NOMO-1 treated with DMSO at 0.1 percent for 48 hours (cell line): Measurements from ENCODE around the gene PTGIR.

Experiments used
- DNase-seq: peaks from one replicate; lab custom pipeline; 2025; ENCODE audit not compliant: unreplicated experiment; lab: John Stamatoyannopoulos, UW

The PTGIR gene, protein sequence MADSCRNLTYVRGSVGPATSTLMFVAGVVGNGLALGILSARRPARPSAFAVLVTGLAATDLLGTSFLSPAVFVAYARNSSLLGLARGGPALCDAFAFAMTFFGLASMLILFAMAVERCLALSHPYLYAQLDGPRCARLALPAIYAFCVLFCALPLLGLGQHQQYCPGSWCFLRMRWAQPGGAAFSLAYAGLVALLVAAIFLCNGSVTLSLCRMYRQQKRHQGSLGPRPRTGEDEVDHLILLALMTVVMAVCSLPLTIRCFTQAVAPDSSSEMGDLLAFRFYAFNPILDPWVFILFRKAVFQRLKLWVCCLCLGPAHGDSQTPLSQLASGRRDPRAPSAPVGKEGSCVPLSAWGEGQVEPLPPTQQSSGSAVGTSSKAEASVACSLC

DNA sequence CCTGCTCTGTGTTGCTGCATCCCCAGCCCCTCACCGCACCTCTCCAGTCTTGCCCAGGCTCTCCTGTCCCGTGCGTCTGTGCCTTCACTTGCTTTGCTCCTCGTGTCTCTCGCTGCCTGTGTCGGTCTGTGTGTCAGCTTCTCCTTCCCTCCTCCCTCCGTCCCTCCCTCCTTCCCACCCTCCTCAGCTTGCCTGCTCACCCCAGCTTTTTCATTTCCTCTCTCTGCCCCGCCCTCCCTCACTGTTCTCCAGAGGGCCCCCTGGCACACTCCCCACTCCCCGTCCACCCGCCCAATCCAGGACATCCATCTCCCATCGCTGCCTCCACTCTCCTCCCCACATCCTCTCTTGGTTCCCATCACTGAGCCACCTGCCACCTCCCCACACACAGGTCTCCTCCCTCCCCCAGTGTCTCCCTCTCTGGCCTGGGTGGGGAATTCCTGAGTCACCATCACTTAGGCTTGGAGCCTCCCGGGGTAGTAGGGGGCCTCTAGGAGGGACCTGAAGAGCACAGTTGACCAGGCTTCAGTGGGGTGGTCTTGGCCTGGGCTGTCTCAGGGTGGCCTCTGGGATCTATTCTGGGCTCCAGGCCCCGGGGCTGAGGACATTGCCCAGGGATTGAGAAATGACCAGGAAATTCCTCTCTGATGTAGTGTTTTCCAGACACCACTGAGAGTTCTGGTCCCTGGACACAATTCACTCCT, at the start of gene PTGIR:
Gene PTGIR, minus strand, starts transcription at position 132 of the 704 bp plus-strand sequence. CDS start 864 bp downstream, outside the sequence.
- DNase-seq, result peak; percentile 26

DNA sequence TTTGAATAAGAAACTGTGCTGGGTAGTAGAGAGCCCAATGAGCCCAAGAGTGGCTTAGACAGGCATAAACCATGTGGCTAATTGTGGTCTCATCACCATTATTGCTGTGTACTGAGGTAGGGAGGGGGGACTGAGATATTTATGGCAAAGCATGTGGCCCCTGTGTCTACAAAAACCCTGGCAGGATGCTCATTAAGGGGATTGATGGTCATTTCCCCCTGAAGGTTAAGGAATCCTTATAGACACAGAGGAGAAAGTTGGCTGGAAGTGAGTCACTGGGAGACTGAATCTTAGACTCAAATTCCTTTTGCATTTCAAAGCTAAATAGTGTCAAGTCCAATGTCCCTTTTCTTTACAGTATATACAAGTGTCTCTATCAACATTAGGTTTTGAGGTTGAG, 45.9 kb upstream of the PTGIR start:
- DNase-seq, result no peak

DNA sequence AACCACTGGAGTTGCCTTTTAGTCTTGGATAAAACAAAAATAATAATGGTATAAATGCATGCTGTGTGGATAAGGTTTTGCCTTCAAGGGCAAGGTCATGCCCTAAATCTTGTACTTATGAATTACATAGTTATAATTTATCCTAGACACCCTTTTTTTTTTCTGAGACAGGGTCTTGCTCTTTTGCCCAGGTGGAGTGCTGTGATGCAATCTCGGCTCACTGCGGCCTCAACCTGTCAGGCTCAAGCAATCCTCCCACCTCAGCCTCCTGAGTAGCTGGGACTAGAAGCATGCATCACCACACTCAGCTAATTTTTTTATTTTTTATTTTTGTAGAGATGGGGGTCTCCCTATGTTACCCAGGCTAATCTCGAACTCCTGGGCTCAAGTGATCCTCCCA, 43.8 kb upstream of the PTGIR start:
- DNase-seq, result no peak

DNA sequence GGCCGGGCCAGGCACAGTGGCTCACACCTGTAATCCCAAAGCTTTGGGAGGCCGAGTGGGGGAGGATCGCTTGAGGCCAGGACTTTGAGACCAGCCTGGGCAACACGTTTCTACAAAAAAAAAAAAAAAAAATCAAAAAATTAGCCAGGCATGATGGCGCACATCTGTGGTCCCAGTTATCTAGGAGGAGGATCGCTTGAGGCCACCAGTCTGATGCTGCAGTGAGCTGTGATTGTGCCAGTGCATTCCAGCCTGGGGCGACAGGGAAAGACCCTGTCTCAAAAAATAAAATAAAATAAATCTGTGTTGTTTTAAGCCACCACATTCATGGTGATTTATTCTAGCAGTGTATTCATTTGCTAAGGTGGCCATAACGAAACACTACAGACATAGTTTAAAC, 40.2 kb upstream of the PTGIR start:
- no peak for DNase-seq

DNA sequence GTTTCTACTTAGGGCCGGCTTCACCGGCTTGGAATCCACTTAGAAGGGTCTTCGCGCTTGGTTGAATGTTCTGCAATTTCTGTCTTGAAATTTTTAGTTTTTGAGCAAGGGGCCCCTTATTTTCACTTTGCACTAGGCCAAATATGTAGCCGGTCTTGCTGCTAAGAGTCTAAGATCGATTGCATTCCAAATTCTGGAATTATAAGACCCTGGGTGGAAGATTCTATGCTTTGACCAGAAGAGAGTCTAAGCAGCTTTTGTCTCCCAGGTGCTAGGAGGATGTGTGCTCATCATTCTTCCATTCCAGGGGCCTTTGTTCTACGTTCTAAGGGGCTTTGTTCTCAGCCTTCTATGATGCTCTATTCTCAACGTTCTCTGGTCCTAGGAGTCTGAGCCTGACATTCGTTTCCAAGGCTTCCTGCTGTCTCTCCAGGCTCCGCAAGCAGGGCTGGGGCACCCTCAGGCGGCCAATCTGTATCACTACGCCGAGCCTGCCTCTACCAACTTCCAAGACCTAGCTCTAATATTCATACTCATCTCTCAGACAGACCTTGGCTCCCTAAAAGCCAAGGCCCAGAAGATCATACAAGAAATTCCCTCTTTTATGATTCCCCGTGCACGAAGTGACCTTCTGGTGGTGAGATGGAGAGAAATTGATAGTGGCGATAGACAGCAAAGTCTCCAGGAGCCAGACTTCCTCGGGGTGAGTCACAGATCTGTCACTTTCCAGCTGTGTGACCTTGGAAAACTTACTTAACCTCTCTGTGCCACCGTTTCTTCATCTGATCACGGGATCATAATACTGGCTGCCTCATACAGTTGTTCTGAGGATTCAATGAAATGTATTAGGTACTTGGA, 37.1 kb upstream of the PTGIR start:
- peak; percentile 90 for DNase-seq

DNA sequence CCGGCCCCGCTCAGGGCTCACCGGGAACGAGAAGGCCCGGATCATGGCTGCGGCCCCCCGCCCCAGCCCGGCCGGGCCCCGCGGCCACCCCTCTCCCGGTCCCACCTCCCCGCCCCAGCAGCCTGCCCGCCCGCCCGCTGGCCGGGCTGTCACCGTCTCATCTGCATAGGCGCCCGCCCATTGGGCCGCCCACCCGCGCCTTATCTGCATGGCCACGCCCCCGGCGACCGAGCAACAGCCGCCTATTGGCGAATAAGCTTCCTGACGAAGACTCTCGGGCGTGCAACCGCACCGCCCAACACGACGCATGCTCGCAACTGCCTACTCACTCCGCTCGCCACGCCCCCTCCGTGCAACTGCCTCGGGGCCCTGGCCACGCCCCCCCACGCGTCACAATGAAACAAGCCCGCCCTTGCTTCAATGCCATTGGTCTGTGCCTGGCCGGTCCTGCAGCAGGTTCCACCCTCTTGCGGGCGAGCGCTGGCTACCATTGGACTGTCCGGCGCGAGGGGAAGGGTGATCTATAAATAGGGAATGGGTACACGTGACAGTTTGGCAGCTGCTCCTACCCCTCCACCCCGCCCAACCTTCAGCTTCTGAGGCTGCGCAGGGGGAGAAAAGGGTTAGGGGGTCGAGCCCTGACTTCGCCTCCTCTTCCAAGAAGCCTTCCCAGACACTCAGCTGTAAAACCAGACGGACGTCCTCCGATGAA, 36.3 kb upstream of the PTGIR start, which contains the start of gene DACT3:
Gene DACT3, minus strand, starts transcription at position 163 of the 712 bp plus-strand sequence. Its CDS starts 118 bp downstream, at position 45.
- DNase-seq, result peak; percentile 100

DNA sequence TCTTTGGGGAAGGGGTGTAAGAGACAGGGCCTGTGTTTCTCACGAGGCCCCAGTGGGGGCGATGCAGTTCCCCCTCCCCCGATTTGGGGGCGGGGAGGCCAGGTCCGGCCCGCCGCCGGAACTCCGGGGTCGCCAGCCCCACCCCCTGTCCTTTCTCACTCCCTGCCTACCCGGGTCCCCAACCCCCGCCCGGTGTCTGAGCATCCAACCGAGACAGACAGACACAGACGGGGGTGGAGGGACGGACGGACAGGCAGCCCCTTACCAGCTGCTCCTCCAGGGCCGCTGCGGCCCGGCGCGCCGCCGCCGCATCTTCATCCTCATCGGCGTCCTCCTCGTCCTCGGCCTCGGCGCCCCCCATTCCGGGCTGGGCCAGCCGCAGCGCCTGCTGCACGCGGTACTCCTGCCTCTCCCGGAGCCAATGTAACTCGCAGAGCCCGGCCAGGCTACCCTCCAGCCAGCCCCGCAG, 35.7 kb upstream of the PTGIR start:
- no peak for DNase-seq

DNA sequence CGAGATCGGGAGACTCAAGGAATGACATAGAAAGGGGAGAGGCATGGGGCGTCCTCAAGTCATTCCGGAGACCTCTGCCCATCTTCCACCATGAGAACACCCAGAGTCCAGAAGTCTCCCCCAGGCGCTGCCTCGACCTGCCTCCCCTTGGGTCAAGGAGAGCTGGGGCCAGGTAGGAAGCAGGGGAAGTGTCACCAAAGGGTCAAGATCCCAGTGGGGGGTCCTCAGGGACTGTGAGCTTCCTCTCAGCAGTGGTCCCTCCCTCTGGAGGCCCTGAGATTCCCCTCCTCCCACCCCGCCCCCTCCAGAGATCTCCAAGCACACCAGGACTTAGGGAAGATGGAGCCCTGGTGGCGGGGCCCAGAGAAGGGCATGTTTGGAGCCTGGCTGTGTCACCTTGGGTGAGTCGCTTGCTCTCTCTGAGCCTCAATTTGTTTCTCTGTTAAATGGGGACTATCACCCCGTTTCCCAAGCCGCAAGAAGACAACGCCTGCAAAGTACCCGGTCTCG, 35.2 kb upstream of the PTGIR start:
- no peak for DNase-seq

DNA sequence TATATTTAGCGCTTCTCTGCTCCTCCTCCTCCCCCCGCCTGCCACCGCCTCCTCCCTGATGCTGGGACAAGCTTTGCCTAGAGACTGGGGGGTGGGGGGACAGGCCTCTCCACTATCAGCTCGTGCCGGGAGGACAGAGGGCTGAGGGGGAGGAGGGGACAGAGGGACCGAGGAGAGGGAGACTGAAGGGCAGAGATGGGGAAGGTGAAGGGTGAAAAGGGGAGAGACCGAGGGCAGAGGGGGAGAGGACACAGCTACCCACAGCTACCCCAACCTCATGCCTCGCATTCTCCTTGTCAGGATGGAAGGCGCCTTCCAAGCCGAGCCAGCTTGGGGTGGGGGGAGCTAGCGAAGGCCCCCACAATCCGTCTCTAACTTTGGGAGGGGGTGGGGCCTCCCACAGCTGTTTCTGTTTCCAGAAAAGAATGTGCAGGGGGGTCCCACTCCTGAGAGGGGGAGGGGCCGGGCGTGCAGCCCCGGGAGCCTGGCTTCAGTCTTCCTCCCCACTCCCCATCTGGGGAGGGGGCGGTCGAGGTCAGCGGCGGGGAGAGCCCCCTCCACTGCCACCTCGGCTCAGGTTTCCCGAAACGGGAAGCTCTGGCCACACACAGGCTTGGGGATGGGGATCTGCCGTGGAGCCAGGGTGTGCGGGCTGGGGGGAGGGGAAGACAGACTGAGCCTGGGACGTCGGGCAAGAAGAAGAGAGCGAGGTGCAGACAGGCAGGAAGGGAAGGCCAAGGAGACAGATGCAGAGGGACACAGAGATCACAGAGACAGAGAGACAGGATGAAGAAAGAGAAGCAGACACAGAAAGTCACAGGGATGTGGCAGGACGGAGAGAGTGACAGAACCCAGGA, 34.5 kb upstream of the PTGIR start:
- DNase-seq, result no peak

DNA sequence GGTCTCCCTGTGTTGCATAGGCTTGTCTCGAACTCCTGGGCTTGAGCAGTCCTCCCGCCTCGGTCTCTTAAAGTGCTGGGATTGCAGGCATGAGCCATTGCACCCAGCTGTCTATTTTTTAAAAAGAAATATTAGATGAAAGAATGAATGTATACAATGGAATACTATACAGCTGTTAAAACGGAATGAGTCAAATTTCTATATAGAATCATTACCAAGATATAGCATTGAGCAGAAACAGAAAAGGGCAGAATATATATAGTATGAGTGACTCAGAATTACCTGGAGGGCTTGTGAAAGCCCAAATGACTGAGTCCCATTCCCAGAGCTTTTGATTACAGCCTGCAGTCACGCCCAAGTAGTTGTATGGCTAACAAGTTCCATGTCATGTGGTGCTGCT, 31.7 kb upstream of the PTGIR start:
- no peak for DNase-seq

DNA sequence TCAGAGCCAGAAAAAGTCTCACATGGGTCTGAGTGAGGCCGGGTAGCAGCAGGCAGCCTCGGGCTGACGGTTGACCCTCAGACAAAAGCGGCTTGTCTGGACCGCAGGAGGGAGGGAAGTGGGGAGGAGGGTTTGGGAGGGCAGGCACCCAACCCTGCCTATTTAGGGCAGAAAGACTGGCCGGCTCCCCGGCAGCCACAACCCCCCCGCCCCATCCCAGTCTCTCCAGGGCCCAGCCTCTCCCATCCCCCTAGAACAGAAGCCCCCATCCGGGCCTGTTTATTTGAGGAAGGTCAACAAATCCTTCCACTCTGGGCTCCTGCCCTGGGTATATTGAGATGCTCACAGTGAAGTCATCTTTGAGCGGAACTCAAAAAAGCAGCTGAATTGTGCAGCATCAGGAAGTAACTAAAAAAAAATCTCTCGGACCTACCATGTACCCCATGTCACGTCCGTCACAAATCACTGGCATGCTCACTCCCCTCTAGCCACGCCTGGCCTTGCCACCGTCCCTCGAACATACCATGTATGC, 29.8 kb upstream of the PTGIR start:
- peak; percentile 47 for DNase-seq

DNA sequence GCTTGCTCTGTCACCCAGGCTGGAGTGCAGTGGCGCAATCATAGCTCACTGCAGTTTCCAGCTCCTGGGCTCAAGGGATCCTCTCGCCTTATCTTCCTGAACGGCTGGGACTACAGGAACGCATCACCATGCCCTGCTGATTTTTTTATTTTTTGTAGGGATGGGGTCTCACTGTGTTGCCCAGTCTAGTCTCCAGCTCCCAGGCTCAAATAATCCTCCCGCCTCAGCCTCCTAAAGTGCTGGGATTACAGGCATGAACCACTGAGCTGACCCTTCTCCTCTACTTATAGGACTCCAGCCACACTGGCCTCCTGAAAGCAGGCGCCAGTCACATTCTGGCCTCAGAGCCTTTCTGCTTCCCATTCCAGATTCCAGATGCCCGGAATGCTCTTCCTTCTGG, 25.6 kb upstream of the PTGIR start:
- DNase-seq, result no peak

DNA sequence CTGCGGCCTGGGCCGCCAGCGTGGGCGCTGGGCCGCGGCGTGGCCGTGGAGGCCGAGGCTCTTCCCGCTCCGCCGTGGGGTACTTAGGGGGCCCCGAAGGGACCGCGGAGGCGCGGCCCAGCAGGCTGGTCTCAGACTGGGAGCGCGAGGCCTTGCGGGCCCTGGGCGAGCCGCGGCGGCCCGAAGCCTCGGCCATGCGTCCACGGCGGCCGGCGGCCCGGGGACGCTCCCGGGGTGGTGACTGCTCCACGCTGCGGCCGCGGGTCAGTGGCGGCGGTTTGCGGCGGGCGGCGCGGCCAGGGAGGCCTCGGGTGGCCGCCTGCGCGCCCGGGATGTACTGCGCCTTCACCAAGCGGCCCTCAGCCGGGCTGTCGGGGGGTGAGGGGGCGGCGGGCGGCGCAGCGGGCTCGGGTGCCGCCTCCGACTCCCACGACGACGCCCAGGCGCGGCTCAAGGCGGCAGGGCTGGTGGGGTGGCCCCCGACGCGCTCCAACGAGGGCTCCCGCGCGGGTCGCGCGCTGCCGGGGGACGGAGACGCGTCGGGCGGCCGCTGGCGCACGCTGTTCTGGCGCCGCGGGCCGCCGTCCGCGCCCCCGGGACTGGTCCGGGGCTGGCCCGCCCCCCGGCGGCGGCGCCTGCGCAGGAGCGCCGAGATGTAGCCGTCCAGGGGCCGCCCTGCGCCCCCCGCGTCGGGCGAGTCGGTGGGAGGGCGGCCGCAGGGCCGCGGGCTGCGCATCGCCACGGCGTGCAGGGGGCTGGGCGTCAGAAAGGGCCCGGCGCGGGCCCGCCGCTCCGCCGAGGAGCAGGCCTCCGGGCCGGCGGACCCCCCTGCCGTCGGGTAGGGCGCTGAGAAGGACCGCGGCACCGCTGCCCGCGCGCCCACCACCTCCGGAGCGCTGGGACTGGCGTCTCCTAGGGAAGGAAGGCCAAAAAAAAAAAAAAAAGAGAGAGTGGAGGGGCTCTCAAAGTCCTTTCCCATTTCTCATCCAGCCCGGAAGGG, 24.4 kb upstream of the PTGIR start:
- DNase-seq, result no peak

DNA sequence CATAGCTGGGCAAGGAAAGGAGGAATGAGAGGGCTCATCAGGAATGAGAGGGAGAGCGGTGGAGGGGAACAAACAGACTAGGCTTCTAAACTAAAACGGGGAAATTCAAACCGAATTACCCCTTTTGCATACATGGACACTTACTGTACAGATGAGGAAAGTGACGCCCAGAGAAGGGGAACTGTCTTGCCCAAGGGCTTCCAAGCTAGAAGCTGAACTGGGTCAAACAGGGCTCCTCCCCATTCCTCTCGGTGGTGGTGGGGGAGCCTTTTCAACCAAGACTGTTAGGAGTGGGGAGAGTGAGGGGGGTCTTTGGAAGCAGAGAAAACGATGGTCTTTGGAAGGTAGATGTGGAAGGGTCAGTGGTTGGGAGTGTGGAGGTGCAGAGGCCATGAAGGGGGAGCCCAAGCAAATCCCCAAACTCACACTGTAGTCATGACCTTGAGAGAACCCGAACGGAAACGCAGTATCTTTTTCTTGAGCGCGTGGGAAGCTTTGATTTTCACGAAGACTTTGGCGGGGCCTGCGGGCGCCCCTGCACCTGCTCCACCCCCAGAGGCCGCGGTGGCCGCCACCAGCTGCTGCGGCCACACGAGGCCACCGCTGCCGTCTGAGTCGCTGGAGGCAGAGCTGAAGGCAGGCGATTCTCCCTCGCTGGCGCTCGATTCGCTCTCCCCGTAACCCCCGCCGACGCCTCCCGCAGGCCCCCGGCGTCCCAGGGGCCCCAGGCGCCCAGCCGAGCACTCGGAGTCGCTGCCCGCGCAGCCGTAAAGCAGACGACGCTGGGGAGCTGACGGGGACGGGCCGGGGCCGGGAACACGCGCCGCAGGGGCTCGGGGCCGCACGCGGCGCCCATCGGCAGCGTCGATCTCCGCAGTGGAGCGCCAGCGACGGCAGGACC, 23.4 kb upstream of the PTGIR start:
- DNase-seq, result peak; percentile 27

DNA sequence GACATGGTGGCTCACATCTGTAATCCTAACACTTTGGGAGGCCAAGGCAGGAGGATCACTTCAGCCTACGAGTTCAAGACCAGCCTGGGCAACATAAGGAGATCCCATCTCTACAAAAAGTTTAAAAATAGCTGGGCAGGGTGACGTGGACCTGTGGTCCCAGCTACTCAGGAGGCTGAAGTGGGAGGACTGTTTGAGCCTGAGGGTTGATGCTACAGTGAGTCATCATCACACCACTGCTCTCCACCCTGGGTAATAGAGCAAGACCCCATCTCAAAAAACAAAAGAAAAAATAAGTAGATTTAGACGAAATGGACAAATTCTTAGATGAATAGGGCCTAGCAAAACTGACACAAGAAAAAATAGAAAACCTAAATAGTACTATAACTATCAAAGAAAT, 21.5 kb upstream of the PTGIR start:
- no peak for DNase-seq

DNA sequence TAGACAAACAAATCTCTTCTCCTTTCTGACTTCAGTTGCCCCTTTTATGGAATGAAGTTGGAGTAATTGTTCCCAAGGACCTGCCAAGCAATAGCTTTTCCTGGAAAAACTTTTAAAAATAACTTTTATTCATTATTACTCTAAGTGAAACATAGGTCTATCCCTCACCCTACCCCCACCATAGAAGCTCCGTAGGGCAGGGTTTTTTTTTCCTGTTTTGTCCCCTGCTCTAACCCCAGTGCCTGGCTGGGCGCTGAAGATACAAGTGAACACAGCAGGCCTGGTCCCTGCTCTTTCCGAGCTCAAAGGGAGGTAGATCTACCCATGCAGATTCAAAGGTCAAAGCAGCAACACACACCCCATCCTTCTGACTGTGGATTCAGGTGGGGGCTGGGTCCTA, 19.8 kb upstream of the PTGIR start:
- DNase-seq, result no peak

DNA sequence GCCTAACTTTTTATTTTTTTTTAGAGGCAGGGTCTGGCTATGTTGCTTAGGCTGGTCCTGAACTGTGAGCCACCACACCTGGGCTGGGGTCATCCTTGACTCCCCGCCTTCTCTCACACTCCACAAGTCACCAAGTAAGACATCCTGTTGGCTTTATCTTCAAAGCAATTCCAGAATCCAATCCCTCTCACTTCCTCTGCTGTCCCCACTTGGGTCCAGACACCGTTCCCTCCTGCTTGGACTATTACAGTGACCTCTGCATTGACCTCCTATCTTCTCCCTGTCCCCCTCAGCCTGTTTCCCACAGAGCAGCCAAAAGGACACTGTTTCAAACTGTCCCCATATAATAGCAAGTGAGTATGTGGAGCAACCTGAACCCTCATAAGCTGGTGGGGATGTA, 15.8 kb upstream of the PTGIR start:
- no peak for DNase-seq
